ES-I3 (cell line): ENCODE results near the gene KDM2A.
A peak's percentile ranks its signal among the peaks of the same experiment; 100 is the strongest.
"Not testable (repeated sequence)": the region's sequence is repeated elsewhere in the genome, so short reads cannot be mapped to it uniquely, and the experiment has no call there.

ENCODE experiments used
- H3K36me3 ChIP-seq: 2 replicates; pipeline ENCODE4 v1.6.1; 2013; ENCODE audit warnings: mild to moderate bottlenecking, low read length, control low read depth, moderate library complexity; ENCODE audit not compliant: insufficient read depth
- H3K4me1 ChIP-seq: 2 replicates; pipeline ENCODE4 v1.6.1; 2013; ENCODE audit warnings: mild to moderate bottlenecking, control low read depth, low read length; ENCODE audit not compliant: insufficient read depth
- H3K9ac ChIP-seq: 2 replicates; pipeline ENCODE4 v1.6.1; 2013; ENCODE audit warnings: low read depth, mild to moderate bottlenecking, low read length, moderate library complexity
- H3K9me3 ChIP-seq: 2 replicates; pipeline ENCODE4 v1.6.1; 2013; ENCODE audit warnings: mild to moderate bottlenecking, low read length, moderate library complexity; ENCODE audit not compliant: control insufficient read depth, insufficient read depth

Gene KDM2A

GRCh38 chr11:67211656-67212436 is 92.8 kb downstream of the KDM2A start:
- no peaks in the 10 kb centered on the region for H3K9me3 ChIP-seq
- H3K9ac ChIP-seq, result no peak overlapping the region
- H3K36me3 ChIP-seq, result peaks cover 15% of the 10 kb centered on the region
- no peaks in the 10 kb centered on the region for H3K4me1 ChIP-seq

GRCh38 chr11:67213178-67213621 is 94.1 kb downstream of the KDM2A start:
- Histone ChIP-seq H3K4me1 (no peaks in the 10 kb centered on the region), H3K36me3 (peaks cover 19% of the 10 kb centered on the region), H3K9me3 (no peaks in the 10 kb centered on the region), H3K9ac (no peak overlapping the region)

- Histone ChIP-seq H3K9ac (no peak overlapping the region), H3K36me3 (peaks cover 4% of the 10 kb centered on the region; the same call in 1 of the 2 replicates), H3K9me3 (no peaks in the 10 kb centered on the region), H3K4me1 (no peaks in the 10 kb centered on the region)
Observed at GRCh38 chr11:67227726-67228125, 108.7 kb downstream of the KDM2A start.

- H3K4me1 ChIP-seq, result no peaks in the 10 kb centered on the region
- H3K9me3 ChIP-seq, result no peaks in the 10 kb centered on the region
- H3K9ac ChIP-seq, result no peak overlapping the region
- H3K36me3 ChIP-seq, result peaks cover 4% of the 10 kb centered on the region; the same call in 1 of the 2 replicates
Observed at GRCh38 chr11:67230406-67230805, 111.3 kb downstream of the KDM2A start.

- peaks cover 4% of the 10 kb centered on the region; the same call in 1 of the 2 replicates for H3K36me3 ChIP-seq
- H3K9ac ChIP-seq, result no peak overlapping the region
- H3K9me3 ChIP-seq, result no peaks in the 10 kb centered on the region
- H3K4me1 ChIP-seq, result no peaks in the 10 kb centered on the region
Observed at GRCh38 chr11:67230886-67231285, 111.8 kb downstream of the KDM2A start.

- H3K36me3 ChIP-seq, result peaks cover 4% of the 10 kb centered on the region; the same call in 1 of the 2 replicates
- no peak overlapping the region for H3K9ac ChIP-seq
- H3K9me3 ChIP-seq, result no peaks in the 10 kb centered on the region
- peaks cover 5% of the 10 kb centered on the region for H3K4me1 ChIP-seq
Observed at GRCh38 chr11:67233584-67234190, 114.6 kb downstream of the KDM2A start.

- H3K9ac ChIP-seq, H3K9me3 ChIP-seq, H3K36me3 ChIP-seq: not testable (repeated sequence)
- peaks cover 11% of the 10 kb centered on the region for H3K4me1 ChIP-seq
Observed at GRCh38 chr11:67234571-67234970, 115.5 kb downstream of the KDM2A start.

- H3K9ac ChIP-seq, result no peak overlapping the region
- H3K36me3 ChIP-seq, result no peaks in the 10 kb centered on the region
- no peaks in the 10 kb centered on the region for H3K9me3 ChIP-seq
- peaks cover 20% of the 10 kb centered on the region for H3K4me1 ChIP-seq
Observed at GRCh38 chr11:67237574-67237973, 118.5 kb downstream of the KDM2A start.

GRCh38 chr11:67238894-67239782 is 120.1 kb downstream of the KDM2A start:
- Histone ChIP-seq H3K4me1 (peaks cover 20% of the 10 kb centered on the region), H3K9me3 (no peaks in the 10 kb centered on the region), H3K9ac (peak overlapping the region; percentile 39; the same call in 1 of the 2 replicates), H3K36me3 (peaks cover 4% of the 10 kb centered on the region)

- peaks cover 20% of the 10 kb centered on the region for H3K4me1 ChIP-seq
- H3K9me3 ChIP-seq, result no peaks in the 10 kb centered on the region
Observed at GRCh38 chr11:67239783-67240575, 120.9 kb downstream of the KDM2A start.

GRCh38 chr11:67240576-67241389 is 121.7 kb downstream of the KDM2A start:
- H3K9ac ChIP-seq, result peak overlapping the region; percentile 87
- peaks cover 17% of the 10 kb centered on the region for H3K36me3 ChIP-seq
- H3K9me3 ChIP-seq, result no peaks in the 10 kb centered on the region
- H3K4me1 ChIP-seq, result peaks cover 20% of the 10 kb centered on the region

More at GRCh38 chr11:67239783-67240575, 120.9 kb downstream of the KDM2A start:
- Histone ChIP-seq H3K9ac (peak overlapping the region; percentile 87), H3K36me3 (peaks cover 10% of the 10 kb centered on the region)

- H3K9me3 ChIP-seq, result no peaks in the 10 kb centered on the region
- peaks cover 25% of the 10 kb centered on the region for H3K36me3 ChIP-seq
- H3K9ac ChIP-seq, result no peak overlapping the region
- H3K4me1 ChIP-seq, result peaks cover 20% of the 10 kb centered on the region
Observed at GRCh38 chr11:67242548-67242947, 123.5 kb downstream of the KDM2A start.

GRCh38 chr11:67243051-67243450 is 124.0 kb downstream of the KDM2A start:
- Histone ChIP-seq H3K9me3 (no peaks in the 10 kb centered on the region), H3K4me1 (peaks cover 20% of the 10 kb centered on the region), H3K9ac (no peak overlapping the region), H3K36me3 (peaks cover 30% of the 10 kb centered on the region)
